GM12878 (cell line): ENCODE results near the gene OR11G2. TPM values are rescaled to one million over a fixed set of nuclear protein-coding genes. Genes with fewer than 3 reads are reported as not detected.
"Not testable (repeated sequence)": the region's sequence is repeated elsewhere in the genome, so short reads cannot be mapped to it uniquely, and the experiment has no call there.

Experiments used
- ATAC-seq: fragments of 200-7000 bp; cut with Tn5 transposase; 3 replicates; pipeline ENCODE4 v1.9.1; 2020; ENCODE audit warnings: mild to moderate bottlenecking, moderate library complexity
- BruUV-seq: library from RNA; stranded (reverse); fragments of 400-500 nt; replicated peaks from 2 replicates; lab custom pipeline; 2021; lab: Mats Ljungman, UMichigan
- CTCF ChIA-PET: fragments of 300-600 bp; sonication (Branson Sonifier 250); formaldehyde crosslinking; extraction: SDS; loops from one replicate; lab custom pipeline; 2021; ENCODE audit warnings: inconsistent platforms; lab: Yijun Ruan, JAX
- POLR2A ChIA-PET: fragments of 350-600 bp; formaldehyde crosslinking; extraction: SDS; loops from one replicate; lab custom pipeline; 2021; ENCODE audit warnings: inconsistent platforms; lab: Charles Lee
- RAD21 ChIA-PET: fragments of 300-600 bp; sonication (Branson Sonifier 250); formaldehyde crosslinking; loops from one replicate; lab custom pipeline; 2023; ENCODE audit warnings: antibody characterized with exemption; ENCODE audit not compliant: unreplicated experiment; lab: Charles Lee
- SMC1A ChIA-PET: fragments of 300-600 bp; sonication (Branson Sonifier 250); formaldehyde crosslinking; loops from one replicate; lab custom pipeline; 2023; ENCODE audit not compliant: unreplicated experiment, uncharacterized antibody; lab: Charles Lee
- DNase-seq: peaks from one replicate; pipeline ENCODE4 v3.0.0-alpha.2; 2011; ENCODE audit warnings: low read depth, low spot score
- FAIRE-seq: peaks from 3 replicates; lab custom pipeline; 2011; peaks lifted over from hg19 to GRCh38; lab: Jason Lieb, UNC
- H2AFZ ChIP-seq: 2 replicates; pipeline ENCODE4 v1.6.0; 2011; ENCODE audit warnings: low read depth, low read length, control low read depth; ENCODE audit not compliant: control insufficient read depth
- H3K27ac ChIP-seq: 2 replicates; pipeline ENCODE4 v1.5.1; 2011; ENCODE audit warnings: control low read depth; ENCODE audit not compliant: control insufficient read depth, insufficient read depth
- H3K27me3 ChIP-seq, 2 experiments: replicated peaks in 1 of 2; 2 replicates each; pipeline versions ENCODE4 v1.6.0 to v1.6.1; 2011; ENCODE audit warnings: low read length in 1 of 2; ENCODE audit not compliant: control insufficient read depth in 2 of 2, insufficient read depth in 2 of 2
- H3K36me3 ChIP-seq, 2 experiments: 2 replicates each; pipeline ENCODE4 v1.5.1; 2011; ENCODE audit warnings: low read length in 1 of 2; ENCODE audit not compliant: control insufficient read depth in 2 of 2, insufficient read depth in 2 of 2
- H3K4me1 ChIP-seq: 2 replicates; pipeline ENCODE4 v1.6.1; 2011; ENCODE audit warnings: mild to moderate bottlenecking, low read length, moderate library complexity, mixed read lengths; ENCODE audit not compliant: control insufficient read depth, insufficient read depth
- H3K4me2 ChIP-seq: 2 replicates; pipeline ENCODE4 v1.6.0; 2011; ENCODE audit warnings: control low read depth; ENCODE audit not compliant: control insufficient read depth, insufficient read depth
- H3K4me3 ChIP-seq: fragments of 200-600 bp; sonication (generic); 2 replicates; pipeline ENCODE4 v1.5.1; 2016
- H3K79me2 ChIP-seq: 2 replicates; pipeline ENCODE4 v1.6.0; 2011; ENCODE audit warnings: low read length; ENCODE audit not compliant: control insufficient read depth, insufficient read depth
- H3K9ac ChIP-seq: 2 replicates; pipeline ENCODE4 v1.8.0; 2011; ENCODE audit warnings: low read length, control low read depth, mixed read lengths; ENCODE audit not compliant: control insufficient read depth, insufficient read depth
- H3K9me3 ChIP-seq: replicated peaks from 3 replicates; pipeline ENCODE4 v1.5.1; 2011; ENCODE audit warnings: mild to moderate bottlenecking, low read length; ENCODE audit not compliant: control insufficient read depth, insufficient read depth
- H4K20me1 ChIP-seq: 2 replicates; pipeline ENCODE4 v1.6.0; 2011; ENCODE audit not compliant: control insufficient read depth, insufficient read depth
- CBFB ChIP-seq: IDR thresholded peaks from 2 replicates; pipeline ENCODE4 v1.6.1; 2016; ENCODE audit warnings: antibody characterized with exemption, low read depth
- CEBPB ChIP-seq, 2 experiments: fragments of 150-350 bp in 1 of 2; IDR thresholded peaks; 2 replicates each; pipeline ENCODE4 v1.6.1; 2012 to 2014; ENCODE audit warnings: low read depth in 2 of 2, low read length in 2 of 2, borderline replicate concordance in 1 of 2, inconsistent platforms in 1 of 2
- EED ChIP-seq: sonication (generic); IDR thresholded peaks from 2 replicates; pipeline ENCODE4 v1.6.1; 2016; ENCODE audit warnings: antibody characterized with exemption, low read depth
- FOXK2 ChIP-seq: fragments of 450-650 bp; IDR thresholded peaks from 2 replicates; pipeline ENCODE4 v1.6.1; 2017; ENCODE audit warnings: mild to moderate bottlenecking, moderate library complexity
- KDM1A ChIP-seq: fragments of 200-600 bp; sonication (generic); IDR thresholded peaks from 2 replicates; pipeline ENCODE4 v1.6.1; 2016; ENCODE audit warnings: borderline replicate concordance
- SMC3 ChIP-seq: IDR thresholded peaks from 2 replicates; pipeline ENCODE4 v1.6.1; 2011; ENCODE audit warnings: low read length, improper control_type of control experiment, borderline replicate concordance
- ZBED1 ChIP-seq: IDR thresholded peaks from 2 replicates; pipeline ENCODE4 v1.6.1; 2016; ENCODE audit warnings: borderline replicate concordance
- ZBTB11 ChIP-seq: fragments of 450-650 bp; formaldehyde crosslinking; IDR thresholded peaks from 2 replicates; pipeline ENCODE4 v1.5.0; 2022; ENCODE audit warnings: mild to moderate bottlenecking, missing genetic modification characterization
- ZNF384 ChIP-seq: IDR thresholded peaks from 2 replicates; pipeline ENCODE4 v1.6.1; 2012; ENCODE audit warnings: low read depth, mild to moderate bottlenecking, low read length, improper control_type of control experiment, borderline replicate concordance
- ZZZ3 ChIP-seq: IDR thresholded peaks from 2 replicates; pipeline ENCODE4 v1.6.1; 2011; ENCODE audit warnings: low read depth; ENCODE audit not compliant: control insufficient read depth, insufficient read length
- WGBS: methylation state at CpG from one replicate; pipeline ENCODE4 v1.1.6; 2016; ENCODE audit warnings: low lambda C conversion rate; ENCODE audit not compliant: insufficient replicate concordance, insufficient coverage; ENCODE audit errors: missing lambda C conversion rate; 5-methylcytosine and 5-hydroxymethylcytosine counted together
- in situ Hi-C: fragments of 300-500 bp; cut with MboI; formaldehyde crosslinking; loops from 9 replicates; pipeline ENCODE4 v1.14.3; 2018; ENCODE audit warnings: mixed read lengths
- intact Hi-C: fragments of 100-400 bp; cut with micrococcal nuclease; formaldehyde crosslinking; loops from one replicate; pipeline ENCODE4 v1.14.2; 2022; ENCODE audit not compliant: unreplicated experiment
- polyA plus RNA-seq, 11 experiments: library from polyadenylated mRNA; depleted of rRNA in 4 of 11; unstranded in 6 of 11; stranded (reverse) in 5 of 11; fragments of >200 nt; fragmentation: Nextera tagmentation in 4 of 11; fragmentation: Illumina TruSeq in 1 of 11; extraction: Ambion mirVana in 4 of 11; extraction: Trizol in 1 of 11; gene quantifications; 1 replicate in 1 of 11; 2 replicates in 10 of 11; pipeline versions ENCODE4 v1.2.1 to v1.2.3, GENCODE V29; 2011 to 2016; ENCODE audit warnings: inconsistent platforms in 2 of 11, missing spikeins in 2 of 11, low read depth in 1 of 11
- total RNA-seq, 4 experiments: library from RNA; depleted of rRNA in 3 of 4; stranded (reverse); fragments of >200 nt in 3 of 4; fragmentation: Illumina TruSeq in 1 of 4; extraction: Trizol in 1 of 4; gene quantifications; 2 replicates each; pipeline versions ENCODE4 v1.2.1 to v1.2.3, GENCODE V29; 2013 to 2021
- TF ChIP-seq, protein P1 (sequence below): fragments of 450-650 bp; IDR thresholded peaks from 2 replicates; pipeline ENCODE4 v1.6.1; 2017; ENCODE audit warnings: mild to moderate bottlenecking, moderate library complexity

The OR11G2 gene
- total and polyA plus RNA-seq, 10 of the 15 experiments (the other 5 are each of a cell fraction or from before 2014, with no cell fraction given): 0.08 TPM; not detected in 9

DNA sequence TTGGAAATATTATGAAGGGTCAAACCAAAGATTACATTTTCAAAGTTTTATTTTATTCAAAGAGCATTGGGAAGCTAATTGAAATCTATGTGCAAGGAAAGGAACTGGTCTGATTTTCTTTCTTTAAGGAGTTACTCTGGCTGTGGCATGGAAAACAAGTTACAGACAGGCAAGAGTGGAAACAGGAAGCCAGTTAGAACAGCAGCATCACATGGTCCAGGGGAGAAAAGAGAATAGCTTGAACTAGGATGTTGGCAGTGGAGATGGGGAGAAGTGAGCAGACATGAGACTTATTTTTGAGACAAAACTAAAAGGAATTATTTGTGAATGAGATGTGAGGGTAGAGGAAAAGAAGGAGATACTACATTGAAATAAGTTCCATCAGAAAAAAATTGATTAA, 3.4 kb downstream of the OR11G2 start (continued):
- TF ChIP-seq, protein P1, sequence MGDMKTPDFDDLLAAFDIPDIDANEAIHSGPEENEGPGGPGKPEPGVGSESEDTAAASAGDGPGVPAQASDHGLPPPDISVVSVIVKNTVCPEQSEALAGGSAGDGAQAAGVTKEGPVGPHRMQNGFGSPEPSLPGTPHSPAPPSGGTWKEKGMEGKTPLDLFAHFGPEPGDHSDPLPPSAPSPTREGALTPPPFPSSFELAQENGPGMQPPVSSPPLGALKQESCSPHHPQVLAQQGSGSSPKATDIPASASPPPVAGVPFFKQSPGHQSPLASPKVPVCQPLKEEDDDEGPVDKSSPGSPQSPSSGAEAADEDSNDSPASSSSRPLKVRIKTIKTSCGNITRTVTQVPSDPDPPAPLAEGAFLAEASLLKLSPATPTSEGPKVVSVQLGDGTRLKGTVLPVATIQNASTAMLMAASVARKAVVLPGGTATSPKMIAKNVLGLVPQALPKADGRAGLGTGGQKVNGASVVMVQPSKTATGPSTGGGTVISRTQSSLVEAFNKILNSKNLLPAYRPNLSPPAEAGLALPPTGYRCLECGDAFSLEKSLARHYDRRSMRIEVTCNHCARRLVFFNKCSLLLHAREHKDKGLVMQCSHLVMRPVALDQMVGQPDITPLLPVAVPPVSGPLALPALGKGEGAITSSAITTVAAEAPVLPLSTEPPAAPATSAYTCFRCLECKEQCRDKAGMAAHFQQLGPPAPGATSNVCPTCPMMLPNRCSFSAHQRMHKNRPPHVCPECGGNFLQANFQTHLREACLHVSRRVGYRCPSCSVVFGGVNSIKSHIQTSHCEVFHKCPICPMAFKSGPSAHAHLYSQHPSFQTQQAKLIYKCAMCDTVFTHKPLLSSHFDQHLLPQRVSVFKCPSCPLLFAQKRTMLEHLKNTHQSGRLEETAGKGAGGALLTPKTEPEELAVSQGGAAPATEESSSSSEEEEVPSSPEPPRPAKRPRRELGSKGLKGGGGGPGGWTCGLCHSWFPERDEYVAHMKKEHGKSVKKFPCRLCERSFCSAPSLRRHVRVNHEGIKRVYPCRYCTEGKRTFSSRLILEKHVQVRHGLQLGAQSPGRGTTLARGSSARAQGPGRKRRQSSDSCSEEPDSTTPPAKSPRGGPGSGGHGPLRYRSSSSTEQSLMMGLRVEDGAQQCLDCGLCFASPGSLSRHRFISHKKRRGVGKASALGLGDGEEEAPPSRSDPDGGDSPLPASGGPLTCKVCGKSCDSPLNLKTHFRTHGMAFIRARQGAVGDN: no peak
- TF ChIP-seq KDM1A (no peak), ZZZ3 (no peak), EED (no peak), ZBED1 (no peak), CEBPB (IDR thresholded peaks at IDR 0.05; ENCODE audit: borderline replicate concordance in 1 of 2, low read depth in 2 of 2, low read length in 2 of 2) (no peak), SMC3 (no peak), ZNF384 (no peak), ZBTB11 (no peak), FOXK2 (no peak), CBFB (no peak)
- TF ChIP-seq, all 136 proteins: peak for 0

GRCh38 chr14:20195170-20195569, 4.5 kb downstream of the OR11G2 start:
- BruUV-seq, SMC1A ChIA-PET, FAIRE-seq, intact Hi-C loops, H3K4me3 ChIP-seq, H3K36me3 ChIP-seq, H2AFZ ChIP-seq, H3K4me1 ChIP-seq, CTCF ChIA-PET, DNase-seq, H3K9ac ChIP-seq, H3K27ac ChIP-seq, H3K9me3 ChIP-seq, POLR2A ChIA-PET, in situ Hi-C loops, H4K20me1 ChIP-seq, H3K79me2 ChIP-seq, H3K27me3 ChIP-seq, H3K4me2 ChIP-seq, ATAC-seq, RAD21 ChIA-PET: not testable (repeated sequence)
- WGBS: 37% methylated on average over 6 of the region's 6 CpGs
